ENCODE data around the gene ZMIZ1. TPM values are rescaled to one million over a fixed set of nuclear protein-coding genes. Genes with fewer than 3 reads are reported as not detected.

The ZMIZ1 gene
- polyA plus RNA-seq, 1 donor from 2014 or later = 26.8 TPM

DNA sequence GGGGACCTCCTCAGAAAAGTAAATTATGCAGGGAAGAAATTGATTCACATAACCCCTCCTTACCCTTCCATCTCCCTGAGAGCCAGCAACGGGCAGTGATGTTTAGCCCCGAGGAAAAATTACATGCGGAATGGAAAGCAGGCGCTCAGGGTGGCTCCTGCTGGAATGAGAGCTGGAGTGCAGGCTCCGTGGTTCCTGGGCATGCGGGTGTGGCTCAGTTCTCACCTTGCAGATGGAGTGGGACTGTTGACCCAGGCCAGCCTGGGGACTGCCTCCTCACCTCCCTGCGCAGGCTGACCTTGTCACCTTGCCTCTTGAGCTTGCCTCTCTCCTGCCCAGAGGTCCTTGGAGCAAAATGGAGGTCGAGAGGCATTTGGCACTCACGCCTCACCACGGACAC, 195.2 kb downstream of the ZMIZ1 start:
- Histone ChIP-seq H3F3A (ENCODE audit: insufficient read depth, low read length, poor library complexity, severe bottlenecking) (no peaks in the 10 kb centered on the region), H3K36me3 (ENCODE audit: insufficient read depth, low read length) (no peaks in the 10 kb centered on the region), H3K79me2 (replicated peaks; ENCODE audit: insufficient read depth, low read length) (peaks cover 70% of the 10 kb centered on the region), H3K27ac (ENCODE audit: low read length) (no peak overlapping the region), H3K9me3 (ENCODE audit: low read length) (no peaks in the 10 kb centered on the region), H3K9me2 (ENCODE audit: insufficient read depth, low read length) (no peaks in the 10 kb centered on the region), H2AFZ (ENCODE audit: low read depth, low read length) (no peak overlapping the region), H3K27me3 (ENCODE audit: insufficient read depth, low read depth, low read length) (no peaks in the 10 kb centered on the region), H3K4me3 (ENCODE audit: low read length) (no peak overlapping the region), H3K9ac (ENCODE audit: low read length) (no peak overlapping the region), H3K4me2 (ENCODE audit: low read length) (no peak overlapping the region), H4K20me1 (ENCODE audit: insufficient read depth) (peaks cover 38% of the 10 kb centered on the region)
- no peak for TF ChIP-seq TAF1 (IDR thresholded peaks at IDR 0.05; ENCODE audit: low read depth)

- H3K9me2 ChIP-seq (ENCODE audit: insufficient read depth, low read length) = no peaks in the 10 kb centered on the region
- no peak overlapping the region for H2AFZ ChIP-seq (ENCODE audit: low read depth, low read length)
- H3F3A ChIP-seq (ENCODE audit: insufficient read depth, low read length, poor library complexity, severe bottlenecking) = no peaks in the 10 kb centered on the region
- H3K36me3 ChIP-seq (ENCODE audit: insufficient read depth, low read length) = no peaks in the 10 kb centered on the region
- H3K4me2 ChIP-seq (ENCODE audit: low read length) = no peak overlapping the region
- no peaks in the 10 kb centered on the region for H3K9me3 ChIP-seq (ENCODE audit: low read length)
- no peak overlapping the region for H3K27ac ChIP-seq (ENCODE audit: low read length)
- peaks cover 70% of the 10 kb centered on the region for H3K79me2 ChIP-seq (replicated peaks; ENCODE audit: insufficient read depth, low read length)
- H3K4me3 ChIP-seq (ENCODE audit: low read length) = no peak overlapping the region
- H4K20me1 ChIP-seq (ENCODE audit: insufficient read depth) = peaks cover 41% of the 10 kb centered on the region
- TF ChIP-seq TAF1 (IDR thresholded peaks at IDR 0.05; ENCODE audit: low read depth) (no peak), EP300 (conservative IDR thresholded peaks at IDR 0.05; ENCODE audit: poor library complexity, severe bottlenecking) (no peak), EZH2 (IDR thresholded peaks at IDR 0.05; ENCODE audit: borderline replicate concordance, insufficient read depth, low read length, poor library complexity, severe bottlenecking) (no peak), POLR2AphosphoS5 (IDR thresholded peaks at IDR 0.05) (no peak), REST (IDR thresholded peaks at IDR 0.05; ENCODE audit: borderline replicate concordance) (no peak), RAD21 (conservative IDR thresholded peaks at IDR 0.05) (no peak), CTCF (IDR thresholded peaks at IDR 0.05; ENCODE audit: poor library complexity, severe bottlenecking) (no peak), SMC3 (conservative IDR thresholded peaks at IDR 0.05; ENCODE audit: poor library complexity) (no peak), MXI1 (conservative IDR thresholded peaks at IDR 0.05; ENCODE audit: poor library complexity, severe bottlenecking) (no peak)
- no peak overlapping the region for H3K9ac ChIP-seq (ENCODE audit: low read length)
- no peaks in the 10 kb centered on the region for H3K27me3 ChIP-seq (ENCODE audit: insufficient read depth, low read depth, low read length)
These were observed 196.2 kb downstream of the ZMIZ1 start for GRCh38 chr10:79264942-79265341.

DNA sequence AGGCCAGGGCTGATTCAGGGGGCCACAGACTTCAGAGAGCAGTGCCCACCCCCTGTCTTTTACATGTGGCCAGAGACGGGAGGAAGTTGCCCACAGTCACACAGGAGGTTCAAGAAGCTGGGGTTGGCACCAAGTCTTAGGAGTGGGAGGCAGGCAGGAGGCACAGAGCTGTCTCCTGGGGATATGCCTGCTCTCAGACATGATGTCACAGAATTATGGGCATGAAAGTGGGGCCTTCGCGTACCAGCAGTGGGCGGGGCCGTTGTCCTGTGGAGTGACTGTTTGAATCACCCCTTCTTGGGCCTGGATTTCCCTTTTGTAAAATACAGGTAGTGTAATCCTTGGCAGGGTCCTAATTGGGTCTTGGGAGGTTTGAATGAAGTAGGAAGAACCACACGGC, 197.3 kb downstream of the ZMIZ1 start:
- H3F3A ChIP-seq (ENCODE audit: insufficient read depth, low read length, poor library complexity, severe bottlenecking) = no peaks in the 10 kb centered on the region
- H3K36me3 ChIP-seq (ENCODE audit: insufficient read depth, low read length) = peaks cover 1% of the 10 kb centered on the region
- H3K27ac ChIP-seq (ENCODE audit: low read length) = no peak overlapping the region
- H4K20me1 ChIP-seq (ENCODE audit: insufficient read depth) = peaks cover 47% of the 10 kb centered on the region
- no peaks in the 10 kb centered on the region for H3K27me3 ChIP-seq (ENCODE audit: insufficient read depth, low read depth, low read length)
- no peak overlapping the region for H3K9ac ChIP-seq (ENCODE audit: low read length)
- H3K4me2 ChIP-seq (ENCODE audit: low read length) = no peak overlapping the region
- peaks cover 78% of the 10 kb centered on the region for H3K79me2 ChIP-seq (replicated peaks; ENCODE audit: insufficient read depth, low read length)
- no peaks in the 10 kb centered on the region for H3K9me2 ChIP-seq (ENCODE audit: insufficient read depth, low read length)
- no peak overlapping the region for H2AFZ ChIP-seq (ENCODE audit: low read depth, low read length)
- TF ChIP-seq MXI1 (conservative IDR thresholded peaks at IDR 0.05; ENCODE audit: poor library complexity, severe bottlenecking) = no peak
- TF ChIP-seq CTCF (IDR thresholded peaks at IDR 0.05; ENCODE audit: poor library complexity, severe bottlenecking) = no peak
- no peak for TF ChIP-seq POLR2AphosphoS5 (IDR thresholded peaks at IDR 0.05)
- no peak for TF ChIP-seq EP300 (conservative IDR thresholded peaks at IDR 0.05; ENCODE audit: poor library complexity, severe bottlenecking)
- TF ChIP-seq EZH2 (IDR thresholded peaks at IDR 0.05; ENCODE audit: borderline replicate concordance, insufficient read depth, low read length, poor library complexity, severe bottlenecking) = no peak
- TF ChIP-seq TAF1 (IDR thresholded peaks at IDR 0.05; ENCODE audit: low read depth) = no peak
- no peak for TF ChIP-seq RAD21 (conservative IDR thresholded peaks at IDR 0.05)
- no peak for TF ChIP-seq REST (IDR thresholded peaks at IDR 0.05; ENCODE audit: borderline replicate concordance)
- no peak for TF ChIP-seq SMC3 (conservative IDR thresholded peaks at IDR 0.05; ENCODE audit: poor library complexity)
- no peaks in the 10 kb centered on the region for H3K9me3 ChIP-seq (ENCODE audit: low read length)
- H3K4me3 ChIP-seq (ENCODE audit: low read length) = no peak overlapping the region
